ENCODE results near the gene TEDDM1.

Gene TEDDM1

DNA sequence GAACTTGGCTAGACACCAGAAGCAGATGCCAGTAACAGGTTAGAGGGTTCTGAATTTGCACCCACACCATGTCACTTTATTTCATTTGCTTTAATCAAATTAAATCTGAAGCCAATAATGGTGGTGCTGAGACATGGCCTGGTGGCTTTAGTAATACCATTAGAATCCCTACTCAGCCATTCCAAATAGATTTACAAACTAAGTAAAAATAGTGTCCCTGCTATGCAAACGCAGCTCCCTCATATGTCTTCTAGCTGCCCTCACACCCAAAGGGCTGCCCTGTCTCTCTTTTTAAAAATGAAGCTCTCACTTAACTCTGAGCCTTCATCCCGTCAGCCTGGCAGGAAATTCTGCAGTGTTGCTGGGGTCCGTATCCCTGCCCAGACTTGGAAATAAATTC, 29.9 kb downstream of the TEDDM1 start:
- DNase-seq (ENCODE audit: low read depth in 2 of 2), result no peak
- TF ChIP-seq CTCF (IDR thresholded peaks at IDR 0.05; ENCODE audit: low read depth, low read length), result no peak

DNA sequence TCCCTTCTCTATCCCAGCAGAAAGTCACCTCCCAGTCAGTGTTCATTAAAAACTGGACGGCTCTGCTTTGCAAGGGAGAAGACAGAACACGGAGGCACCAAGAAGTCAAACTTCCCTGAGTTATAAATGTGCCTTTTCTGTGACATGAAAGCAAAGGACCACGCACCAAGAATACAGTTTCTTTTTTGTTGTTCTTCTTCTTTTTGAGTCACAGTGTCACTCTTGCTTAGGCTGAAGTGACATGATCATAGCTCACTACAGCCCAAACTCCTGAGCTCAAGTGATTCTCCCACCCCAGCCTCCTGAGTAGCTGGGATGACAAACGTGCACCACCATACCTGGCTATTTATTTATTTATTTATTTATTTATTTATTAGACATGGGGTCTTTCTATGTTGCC, 31.6 kb downstream of the TEDDM1 start:
- no peak for TF ChIP-seq CTCF (IDR thresholded peaks at IDR 0.05; ENCODE audit: low read depth, low read length)
- no peak for DNase-seq (ENCODE audit: low read depth in 2 of 2)
- H3K4me3 ChIP-seq (replicated peaks in 1 of 2; ENCODE audit: low read depth in 2 of 2, low read length in 2 of 2), result no peak overlapping the region

More for the DNA sequence above, 29.9 kb downstream of the TEDDM1 start:
- H3K4me3 ChIP-seq (replicated peaks in 1 of 2; ENCODE audit: low read depth in 2 of 2, low read length in 2 of 2), result no peak overlapping the region

DNA sequence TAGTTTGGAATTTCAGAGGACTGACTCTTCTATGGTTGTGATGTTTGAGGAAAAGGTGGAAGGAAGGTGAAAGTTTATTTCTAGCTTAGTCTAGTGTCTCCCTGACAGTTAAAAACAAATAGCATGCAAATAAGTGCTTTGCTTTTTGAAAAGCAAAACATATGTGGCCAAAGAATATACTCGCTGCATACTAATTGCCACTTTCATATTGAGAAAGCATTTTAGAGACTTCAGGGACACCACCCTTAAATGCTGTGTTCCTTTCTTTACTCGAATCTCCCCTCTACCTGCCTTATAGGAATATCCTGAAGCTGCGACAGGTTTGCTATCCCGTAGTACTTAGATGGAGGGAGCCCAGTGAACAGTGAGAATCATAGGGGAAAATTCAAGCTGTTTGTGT, 32.1 kb downstream of the TEDDM1 start:
- no peak for TF ChIP-seq CTCF (IDR thresholded peaks at IDR 0.05; ENCODE audit: low read depth, low read length)
- DNase-seq (ENCODE audit: low read depth in 2 of 2), result no peak
- no peak overlapping the region for H3K4me3 ChIP-seq (replicated peaks in 1 of 2; ENCODE audit: low read depth in 2 of 2, low read length in 2 of 2)

DNA sequence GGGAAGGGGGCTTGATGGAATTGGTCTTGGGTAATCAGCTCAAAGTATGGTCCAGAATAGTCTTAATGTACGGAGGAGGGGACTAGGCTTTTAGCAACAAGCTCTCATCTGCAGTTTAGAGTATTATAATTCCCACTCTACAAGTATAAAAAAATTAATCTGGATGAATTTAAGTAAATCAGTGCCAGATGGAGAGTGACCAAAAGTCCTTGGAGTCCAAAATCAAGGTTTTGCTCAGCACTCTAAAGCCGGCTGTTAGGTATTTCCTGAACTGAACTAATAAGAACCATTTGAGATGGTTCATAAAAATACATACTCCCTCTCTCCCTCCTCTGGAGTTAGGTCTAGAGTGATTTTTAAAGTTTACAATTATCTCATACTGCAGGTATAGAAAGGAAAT, 32.5 kb downstream of the TEDDM1 start:
- no peak for DNase-seq (ENCODE audit: low read depth in 2 of 2)
- no peak overlapping the region for H3K4me3 ChIP-seq (replicated peaks in 1 of 2; ENCODE audit: low read depth in 2 of 2, low read length in 2 of 2)
- TF ChIP-seq CTCF (IDR thresholded peaks at IDR 0.05; ENCODE audit: low read depth, low read length), result no peak

GRCh38 chr1:182366596-182366995, 33.9 kb downstream of the TEDDM1 start:
- no peak overlapping the region for H3K4me3 ChIP-seq (replicated peaks in 1 of 2; ENCODE audit: low read depth in 2 of 2, low read length in 2 of 2)
- DNase-seq (ENCODE audit: low read depth in 2 of 2), result no peak
- no peak for TF ChIP-seq CTCF (IDR thresholded peaks at IDR 0.05; ENCODE audit: low read depth, low read length)

DNA sequence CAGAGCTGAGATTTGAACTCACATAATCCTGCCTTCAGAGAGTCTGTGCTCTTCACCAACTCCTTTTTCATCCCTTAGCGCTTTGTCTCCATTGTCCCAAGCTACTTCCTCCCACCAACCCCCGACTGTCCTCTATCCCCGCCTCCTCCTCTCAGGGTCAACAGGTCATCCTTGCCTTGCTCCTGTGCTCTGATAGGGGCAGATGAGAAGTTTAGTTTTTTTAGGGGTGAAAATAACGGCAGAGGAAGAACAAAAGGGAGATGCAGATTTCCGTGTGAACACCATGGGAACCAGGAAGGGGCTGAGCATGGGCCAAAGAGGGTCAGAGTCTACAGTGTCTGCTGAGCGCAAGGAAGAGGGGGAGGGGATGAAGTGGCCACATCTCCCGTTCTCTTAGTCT, 40.8 kb downstream of the TEDDM1 start:
- no peak overlapping the region for H3K4me3 ChIP-seq (replicated peaks in 1 of 2; ENCODE audit: low read depth in 2 of 2, low read length in 2 of 2)
- TF ChIP-seq CTCF (IDR thresholded peaks at IDR 0.05; ENCODE audit: low read depth, low read length), result no peak
- no peak for DNase-seq (ENCODE audit: low read depth in 2 of 2)

DNA sequence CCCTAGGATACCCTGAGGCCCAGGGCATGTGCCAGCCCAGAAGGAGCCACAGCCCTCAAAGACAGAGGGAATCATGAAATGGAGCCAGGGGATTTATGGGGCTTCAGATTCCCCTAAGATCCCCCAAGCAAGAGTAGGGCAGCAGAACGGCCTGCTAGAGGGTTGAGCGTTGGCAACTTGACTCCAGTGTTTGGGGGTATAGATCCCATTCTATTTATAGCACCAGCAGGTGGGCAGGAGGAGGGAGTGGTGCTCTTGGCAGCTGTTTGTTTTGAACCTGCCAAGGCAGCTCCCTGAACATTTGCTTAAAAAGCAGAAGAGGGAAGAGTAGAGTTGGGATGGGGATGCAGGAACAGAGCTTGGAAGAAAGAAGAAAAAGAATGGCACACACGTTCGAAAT, 42.6 kb downstream of the TEDDM1 start:
- no peak for TF ChIP-seq CTCF (IDR thresholded peaks at IDR 0.05; ENCODE audit: low read depth, low read length)
- DNase-seq (ENCODE audit: low read depth in 2 of 2), result no peak

More for the DNA sequence above, 42.6 kb downstream of the TEDDM1 start:
- H3K4me3 ChIP-seq (replicated peaks in 1 of 2; ENCODE audit: low read depth in 2 of 2, low read length in 2 of 2), result no peak overlapping the region
